ENCODE data around the gene SCAF4.

GRCh38 chr21:31634993-31635392, 96.9 kb downstream of the SCAF4 start:
- TF ChIP-seq TCF12 (IDR thresholded peaks at IDR 0.05; ENCODE audit: low read depth) (no peak), NFIC (IDR thresholded peaks at IDR 0.05) (no peak), TEAD4 (IDR thresholded peaks at IDR 0.05) (no peak), EGR1 (IDR thresholded peaks at IDR 0.05) (no peak), RAD21 (IDR thresholded peaks at IDR 0.05; ENCODE audit: low read depth) (no peak), CREB1 (IDR thresholded peaks at IDR 0.05; ENCODE audit: low read depth) (no peak), REST (IDR thresholded peaks at IDR 0.05; ENCODE audit: low read depth) (no peak), TAF1 (IDR thresholded peaks at IDR 0.05; ENCODE audit: low read depth) (no peak)
